ENCODE measurements around the gene ANKRD31. TPM values are rescaled to one million over a fixed set of nuclear protein-coding genes. Genes with fewer than 3 reads are reported as not detected.

Gene ANKRD31
- total RNA-seq, 1 donor from 2014 or later, result 0.42 TPM

- H3K4me1 Mint-ChIP-seq (ENCODE audit: low read depth, unreplicated experiment), result peaks cover 14% of the 10 kb centered on the region
- DNase-seq, result no peak
- peaks cover 7% of the 10 kb centered on the region for H3K27me3 Mint-ChIP-seq (ENCODE audit: unreplicated experiment)
- peaks cover 7% of the 10 kb centered on the region for H3K9me3 Mint-ChIP-seq (ENCODE audit: unreplicated experiment)
- H3K4me3 Mint-ChIP-seq (ENCODE audit: unreplicated experiment), result no peak overlapping the region
- H3K36me3 Mint-ChIP-seq (ENCODE audit: unreplicated experiment), result no peaks in the 10 kb centered on the region
- no peak for TF ChIP-seq CTCF (IDR thresholded peaks at IDR 0.05; ENCODE audit: partially characterized antibody, unreplicated experiment)
- H3K27ac Mint-ChIP-seq (ENCODE audit: unreplicated experiment), result no peak overlapping the region
Observed at GRCh38 chr5:75046366-75047142, 190.1 kb downstream of the ANKRD31 start.

- no peak overlapping the region for H3K4me3 Mint-ChIP-seq (ENCODE audit: unreplicated experiment)
- H3K9me3 Mint-ChIP-seq (ENCODE audit: unreplicated experiment), result peaks cover 2% of the 10 kb centered on the region
- peaks cover 3% of the 10 kb centered on the region for H3K4me1 Mint-ChIP-seq (ENCODE audit: low read depth, unreplicated experiment)
- peaks cover 2% of the 10 kb centered on the region for H3K27me3 Mint-ChIP-seq (ENCODE audit: unreplicated experiment)
- no peak for DNase-seq
- no peak overlapping the region for H3K27ac Mint-ChIP-seq (ENCODE audit: unreplicated experiment)
- H3K36me3 Mint-ChIP-seq (ENCODE audit: unreplicated experiment), result no peaks in the 10 kb centered on the region
- TF ChIP-seq CTCF (IDR thresholded peaks at IDR 0.05; ENCODE audit: partially characterized antibody, unreplicated experiment), result no peak
Observed at GRCh38 chr5:75045071-75045470, 191.6 kb downstream of the ANKRD31 start.

- Mint-ChIP-seq H3K4me1 (ENCODE audit: low read depth, unreplicated experiment) (peaks cover 3% of the 10 kb centered on the region), H3K27me3 (ENCODE audit: unreplicated experiment) (peaks cover 2% of the 10 kb centered on the region), H3K4me3 (ENCODE audit: unreplicated experiment) (no peak overlapping the region), H3K36me3 (ENCODE audit: unreplicated experiment) (no peaks in the 10 kb centered on the region), H3K9me3 (ENCODE audit: unreplicated experiment) (peaks cover 2% of the 10 kb centered on the region), H3K27ac (ENCODE audit: unreplicated experiment) (no peak overlapping the region)
- TF ChIP-seq CTCF (IDR thresholded peaks at IDR 0.05; ENCODE audit: partially characterized antibody, unreplicated experiment), result no peak
- DNase-seq, result no peak
Observed at GRCh38 chr5:75044406-75044805, 192.3 kb downstream of the ANKRD31 start.

GRCh38 chr5:75043633-75044264, 192.9 kb downstream of the ANKRD31 start:
- Mint-ChIP-seq H3K9me3 (ENCODE audit: unreplicated experiment) (peaks cover 2% of the 10 kb centered on the region), H3K4me3 (ENCODE audit: unreplicated experiment) (no peak overlapping the region), H3K4me1 (ENCODE audit: low read depth, unreplicated experiment) (peaks cover 3% of the 10 kb centered on the region), H3K27me3 (ENCODE audit: unreplicated experiment) (peaks cover 2% of the 10 kb centered on the region), H3K27ac (ENCODE audit: unreplicated experiment) (no peak overlapping the region), H3K36me3 (ENCODE audit: unreplicated experiment) (no peaks in the 10 kb centered on the region)
- DNase-seq, result no peak
- TF ChIP-seq CTCF (IDR thresholded peaks at IDR 0.05; ENCODE audit: partially characterized antibody, unreplicated experiment), result no peak

- H3K9me3 Mint-ChIP-seq (ENCODE audit: unreplicated experiment), result peaks cover 2% of the 10 kb centered on the region
- H3K4me1 Mint-ChIP-seq (ENCODE audit: low read depth, unreplicated experiment), result peaks cover 3% of the 10 kb centered on the region
- H3K27ac Mint-ChIP-seq (ENCODE audit: unreplicated experiment), result no peak overlapping the region
- peaks cover 2% of the 10 kb centered on the region for H3K27me3 Mint-ChIP-seq (ENCODE audit: unreplicated experiment)
- no peak for DNase-seq
- TF ChIP-seq CTCF (IDR thresholded peaks at IDR 0.05; ENCODE audit: partially characterized antibody, unreplicated experiment), result no peak
- H3K4me3 Mint-ChIP-seq (ENCODE audit: unreplicated experiment), result no peak overlapping the region
- no peaks in the 10 kb centered on the region for H3K36me3 Mint-ChIP-seq (ENCODE audit: unreplicated experiment)
Observed at GRCh38 chr5:75042522-75042921, 194.2 kb downstream of the ANKRD31 start.

All from glutamatergic neuron (in vitro differentiated cells).